Measurements from ENCODE around the gene REG1B.
"Not testable (repeated sequence)": the region's sequence is repeated elsewhere in the genome, so short reads cannot be mapped to it uniquely, and the experiment has no call there.

The REG1B gene

GRCh38 chr2:79084495-79085135 is 3.2 kb downstream of the REG1B start:
- DNase-seq (ENCODE audit: low spot score) = no peak

- no peak for DNase-seq (ENCODE audit: low spot score)
Measured at GRCh38 chr2:79083597-79084251, 4.1 kb downstream of the REG1B start.

- no peak for DNase-seq (ENCODE audit: low spot score)
Measured at GRCh38 chr2:79082987-79083386, 4.8 kb downstream of the REG1B start.

GRCh38 chr2:79071078-79071477 is 16.7 kb downstream of the REG1B start:
- DNase-seq (ENCODE audit: low spot score) = no peak

- no peak for DNase-seq (ENCODE audit: low spot score)
Measured at GRCh38 chr2:79065201-79065600, 22.6 kb downstream of the REG1B start.

- not testable (repeated sequence) for DNase-seq (ENCODE audit: low spot score)
Measured at GRCh38 chr2:79054769-79055168, 33.0 kb downstream of the REG1B start.

- DNase-seq (ENCODE audit: low spot score) = not testable (repeated sequence)
Measured at GRCh38 chr2:79053486-79053885, 34.3 kb downstream of the REG1B start.

- DNase-seq (ENCODE audit: low spot score) = no peak
Measured at GRCh38 chr2:79041032-79041448, 46.8 kb downstream of the REG1B start.

GRCh38 chr2:79039944-79040343 is 47.8 kb downstream of the REG1B start:
- no peak for DNase-seq (ENCODE audit: low spot score)

Measured in hematopoietic multipotent progenitor cell treated with erythropoietin and hydrocortisone succinate and interleukin-3 and kit ligand, for 17 days (in vitro differentiated cells).